IPS DF 4.7 (cell line): Measurements from ENCODE around the gene ARHGEF1.
"Not testable (repeated sequence)": the region's sequence is repeated elsewhere in the genome, so short reads cannot be mapped to it uniquely, and the experiment has no call there.

Experiments
- DNase-seq: peaks from one replicate; pipeline ENCODE4 v3.0.0-alpha.2; 2013; ENCODE audit warnings: low spot score; ENCODE audit errors: extremely low read depth

ARHGEF1 gene

DNA sequence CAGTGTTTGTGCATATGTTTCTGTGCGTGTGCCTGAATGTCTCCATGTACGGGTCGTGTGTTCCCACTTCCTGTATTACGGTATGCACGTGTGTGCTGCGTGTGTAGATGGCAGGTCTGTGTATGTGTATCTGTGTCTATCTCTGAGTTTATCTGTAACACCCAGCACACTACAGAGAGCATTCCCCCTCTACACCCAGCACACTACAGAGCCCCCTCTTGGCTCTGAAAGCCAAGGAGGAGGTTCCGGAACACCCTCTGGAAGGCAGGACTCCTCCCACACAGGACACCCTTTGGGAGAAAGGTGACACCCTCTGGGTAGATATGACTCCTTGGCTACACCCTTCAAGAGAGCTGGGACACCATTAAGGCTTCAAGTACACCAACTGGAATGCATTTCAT lies 47.3 kb downstream of the ARHGEF1 start:
- no peak for DNase-seq

- no peak for DNase-seq
These were observed 48.1 kb downstream of the ARHGEF1 start for GRCh38 chr19:41930926-41931592.

DNA sequence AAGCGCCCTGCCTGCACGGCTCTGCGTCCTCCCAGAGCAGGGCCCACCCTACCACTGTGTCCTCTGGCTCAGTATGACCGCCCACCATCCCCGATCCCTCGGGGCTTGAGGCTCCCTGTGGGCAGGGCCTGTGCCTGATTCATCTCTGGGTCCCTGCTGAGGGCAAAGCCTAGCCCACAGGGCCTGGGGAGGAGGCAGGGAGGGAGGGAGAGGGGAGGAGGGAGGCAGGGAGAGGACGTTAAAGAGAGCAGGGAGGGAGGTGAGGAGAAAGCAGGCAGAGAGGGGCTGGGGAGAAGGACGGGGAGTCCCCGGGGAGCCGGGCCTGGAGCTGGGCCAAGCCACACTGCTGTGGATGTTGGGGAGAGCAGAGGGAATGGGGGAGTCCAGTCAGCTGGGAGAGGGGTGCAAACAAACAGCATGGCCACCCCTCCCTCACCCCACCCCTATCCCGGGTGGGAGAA lies 49.3 kb downstream of the ARHGEF1 start:
- no peak for DNase-seq

DNA sequence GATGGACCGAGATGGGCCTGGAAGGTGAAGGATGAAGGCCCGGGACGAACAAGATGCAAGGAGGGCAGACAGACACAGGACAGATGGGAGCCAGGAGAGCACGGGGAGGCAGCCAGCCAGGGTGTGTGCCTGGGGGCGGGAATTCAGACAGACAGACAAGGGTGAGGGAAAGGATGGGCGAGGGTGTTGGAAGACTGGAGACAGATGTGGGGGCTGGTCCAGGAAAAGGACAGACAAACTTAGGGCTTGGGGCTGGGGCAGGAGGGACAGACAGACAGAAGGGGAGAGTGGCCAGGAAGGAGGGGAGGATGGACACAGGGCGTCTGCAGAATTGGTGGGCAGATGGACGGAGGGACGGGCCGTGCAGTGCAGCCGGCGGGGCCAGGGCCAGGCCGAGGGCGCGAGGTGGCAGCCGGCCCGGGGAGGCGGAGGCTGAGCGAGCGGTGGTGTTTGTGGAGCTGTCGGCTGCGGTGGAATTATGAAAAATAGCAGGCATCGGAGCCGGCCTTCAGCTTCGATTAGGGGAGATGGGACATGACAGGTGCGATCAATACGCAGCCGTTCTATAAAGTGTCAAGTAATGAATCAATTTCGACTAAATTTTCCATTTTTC lies 49.8 kb downstream of the ARHGEF1 start:
- DNase-seq = no peak

- DNase-seq = no peak
These were observed 50.9 kb downstream of the ARHGEF1 start for GRCh38 chr19:41933693-41934426.

GRCh38 chr19:41934849-41935374 lies 51.9 kb downstream of the ARHGEF1 start:
- no peak for DNase-seq

DNA sequence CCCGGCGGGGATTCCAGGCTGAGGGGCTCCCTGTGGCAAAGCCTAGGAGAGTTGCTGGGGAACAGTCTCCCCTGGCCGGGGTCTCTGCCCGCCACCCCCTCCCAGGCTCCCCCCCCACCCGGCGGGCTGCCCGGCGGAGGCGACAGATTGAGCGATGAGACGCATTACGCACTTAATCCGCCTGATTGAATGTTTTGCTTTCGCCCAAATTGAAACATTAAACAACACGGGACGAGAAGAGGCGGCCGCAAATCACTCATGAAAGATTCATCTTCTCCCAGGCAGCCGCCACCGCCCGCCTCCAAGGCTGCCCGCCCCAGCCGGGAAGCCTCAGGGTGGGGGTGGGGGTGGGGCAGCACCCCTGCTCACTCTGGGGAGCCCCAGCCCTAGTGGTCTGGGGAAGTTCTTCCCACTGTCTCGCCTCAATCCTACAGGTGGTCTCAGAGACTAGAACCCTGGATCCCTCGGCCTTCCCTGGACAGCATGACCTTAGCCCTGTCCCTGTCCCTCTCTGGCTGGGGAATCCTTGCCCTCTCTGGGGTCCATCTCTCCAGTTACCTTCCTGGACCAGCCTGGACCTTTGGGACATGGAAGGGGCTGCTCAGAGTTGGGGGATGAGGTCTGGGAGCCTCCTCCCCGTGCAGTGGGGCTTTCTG lies 52.9 kb downstream of the ARHGEF1 start:
- DNase-seq = no peak

DNA sequence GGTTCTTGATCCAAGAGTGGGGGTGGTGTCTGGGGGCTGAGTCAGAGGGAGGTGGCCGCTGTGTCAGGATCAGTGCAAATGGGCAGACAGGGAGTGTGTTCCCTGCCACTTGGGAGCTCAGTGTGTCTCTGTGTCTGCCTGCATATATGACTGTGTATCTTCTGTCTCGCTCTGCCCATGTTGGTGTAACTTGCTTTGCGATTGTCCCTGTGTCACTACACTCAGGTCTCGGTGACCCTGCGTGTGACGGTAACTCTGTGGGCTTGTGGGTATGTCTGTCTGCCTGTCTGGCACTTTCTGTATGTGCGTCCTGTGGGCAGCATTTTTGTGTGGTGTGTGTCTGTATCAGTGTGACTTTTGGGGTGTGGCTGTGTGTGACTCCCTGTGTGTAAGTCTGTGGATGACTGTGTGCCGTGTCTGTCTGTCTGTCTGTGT lies 53.4 kb downstream of the ARHGEF1 start:
- no peak for DNase-seq

- no peak for DNase-seq
These were observed 54.0 kb downstream of the ARHGEF1 start for GRCh38 chr19:41936961-41937360.

DNA sequence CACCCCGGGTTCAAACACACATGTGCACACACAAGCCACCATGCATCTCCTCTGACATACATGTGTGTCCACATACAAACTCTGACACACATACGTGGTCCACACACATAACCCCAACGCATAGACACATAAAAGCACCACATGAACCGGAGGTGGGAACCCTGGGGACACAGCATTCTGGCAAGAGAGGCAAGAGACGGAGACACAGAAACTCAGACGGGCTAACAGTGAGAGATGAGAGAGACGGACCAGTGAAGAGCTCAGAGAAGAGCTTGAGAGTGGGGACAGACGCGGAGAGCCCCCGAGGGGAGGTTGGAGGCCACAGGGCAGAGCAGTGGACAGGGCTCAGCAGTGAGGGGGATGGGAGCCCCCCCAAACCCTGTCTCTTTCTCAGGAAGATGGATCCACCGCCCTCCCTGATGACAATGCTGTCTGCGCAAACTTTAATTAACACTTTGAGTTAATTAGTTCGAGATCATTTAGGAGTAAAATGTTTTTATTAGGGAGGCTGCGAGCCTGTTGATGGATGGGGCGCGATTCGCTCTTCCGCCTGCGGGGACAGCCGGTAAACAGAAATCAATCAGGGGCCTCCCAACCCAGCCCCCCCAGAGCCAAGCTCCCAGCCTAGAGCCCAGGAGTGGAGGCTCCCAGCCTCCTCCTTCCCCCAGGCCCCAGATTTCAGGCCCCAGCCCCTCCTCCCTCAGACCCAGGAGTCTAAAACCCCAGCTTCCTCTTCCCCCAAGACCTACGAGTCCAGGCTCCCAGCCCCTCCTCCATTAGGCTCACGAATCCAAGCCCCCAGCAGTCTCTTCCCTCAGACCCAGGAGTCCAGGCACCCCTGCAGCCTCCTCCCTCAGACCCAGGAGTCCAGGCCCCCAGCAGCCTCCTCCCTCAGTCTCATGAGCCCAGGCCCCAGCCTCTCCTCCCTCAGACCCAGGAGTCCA lies 54.8 kb downstream of the ARHGEF1 start:
- DNase-seq = no peak

DNA sequence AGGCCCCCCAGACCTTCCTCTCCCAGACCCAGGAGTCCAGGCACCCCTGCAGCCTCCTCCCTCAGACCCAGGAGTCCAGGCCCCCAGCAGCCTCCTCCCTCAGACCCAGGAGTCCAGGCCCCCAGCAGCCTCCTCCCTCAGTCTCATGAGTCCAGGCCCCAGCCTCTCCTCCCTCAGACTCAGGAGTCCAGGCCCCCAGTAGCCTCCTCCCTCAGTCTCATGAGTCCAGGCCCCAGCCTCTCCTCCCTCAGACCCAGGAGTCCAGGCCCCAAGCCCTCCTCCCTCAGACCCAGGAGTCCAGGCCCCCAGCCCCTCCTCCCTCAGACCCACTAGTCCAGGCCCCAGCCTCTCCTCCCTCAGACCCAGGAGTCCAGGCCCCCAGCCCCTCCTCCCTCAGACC lies 56.2 kb downstream of the ARHGEF1 start:
- DNase-seq = not testable (repeated sequence)

- DNase-seq = no peak
These were observed 57.1 kb downstream of the ARHGEF1 start for GRCh38 chr19:41939861-41940730.

- DNase-seq = no peak
These were observed 57.9 kb downstream of the ARHGEF1 start for GRCh38 chr19:41940731-41941409.

- DNase-seq = no peak
These were observed 58.6 kb downstream of the ARHGEF1 start for GRCh38 chr19:41941410-41942202.

DNA sequence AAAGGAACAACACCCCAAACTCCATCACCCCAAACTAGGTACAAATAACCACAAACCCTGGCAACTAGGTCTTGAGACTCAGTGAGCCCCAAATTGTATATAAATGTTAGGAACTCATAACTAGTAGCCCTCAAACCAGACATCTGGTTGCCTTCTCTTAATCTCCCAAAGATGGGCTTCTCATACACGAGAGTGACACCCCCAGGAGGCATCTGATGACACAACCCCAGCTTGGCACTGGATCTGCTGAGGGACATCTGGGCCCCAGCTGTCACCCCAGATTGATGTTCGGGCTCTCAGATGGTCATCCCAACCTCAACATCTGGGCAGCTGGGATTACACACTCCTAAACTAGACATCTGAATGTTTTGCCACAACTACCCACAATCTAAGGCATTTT lies 61.4 kb downstream of the ARHGEF1 start:
- DNase-seq = no peak

- no peak for DNase-seq
These were observed 62.3 kb downstream of the ARHGEF1 start for GRCh38 chr19:41945135-41945766.

- DNase-seq = no peak
These were observed 64.1 kb downstream of the ARHGEF1 start for GRCh38 chr19:41947091-41947490.

DNA sequence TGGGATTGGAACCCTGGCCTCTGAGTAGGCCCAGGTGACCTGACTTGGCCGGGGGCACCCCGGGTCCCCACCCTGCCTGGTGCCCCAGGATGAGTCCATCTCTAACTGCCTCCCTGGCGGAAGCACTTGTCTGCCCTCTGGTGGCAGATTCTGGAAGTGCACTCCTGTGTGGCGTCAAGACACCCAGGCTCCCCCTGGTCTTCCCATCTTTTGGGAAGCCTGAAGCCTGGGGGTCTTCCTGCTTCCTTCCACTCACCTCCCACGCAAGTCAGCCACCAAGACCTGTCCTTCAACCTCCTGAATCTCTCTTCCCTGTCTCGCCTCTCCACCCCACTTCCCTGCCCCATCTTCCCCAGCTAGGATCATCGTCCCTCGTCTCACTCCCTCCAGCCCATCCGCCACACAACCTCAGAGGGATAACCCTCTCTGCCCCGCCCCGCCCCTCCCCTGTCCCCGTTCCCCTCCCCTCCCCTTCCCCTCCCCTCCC lies 68.7 kb downstream of the ARHGEF1 start:
- no peak for DNase-seq
